Endodermal cell (in vitro differentiated cells): ENCODE measurements around the gene CAP1. TPM values are rescaled to one million over a fixed set of nuclear protein-coding genes. Genes with fewer than 3 reads are reported as not detected.

Experiments
- DNase-seq: peaks from one replicate; pipeline ENCODE4 v3.0.0-alpha.2; 2017
- H3K27ac ChIP-seq: 2 replicates; pipeline ENCODE4 v1.5.1; 2013; ENCODE audit warnings: mild to moderate bottlenecking, low read depth, low read length, moderate library complexity
- H3K27me3 ChIP-seq: 2 replicates; pipeline ENCODE4 v1.6.1; 2013; ENCODE audit warnings: mild to moderate bottlenecking, low read length, moderate library complexity; ENCODE audit not compliant: insufficient read depth, control insufficient read depth, poor library complexity, severe bottlenecking
- H3K36me3 ChIP-seq: 2 replicates; pipeline ENCODE4 v1.7.0; 2013; ENCODE audit warnings: mild to moderate bottlenecking, low read length, moderate library complexity; ENCODE audit not compliant: control insufficient read depth, insufficient read depth
- H3K4me1 ChIP-seq: one replicate; pipeline ENCODE4 v1.7.0; 2013; ENCODE audit warnings: low read length; ENCODE audit not compliant: control insufficient read depth, insufficient read depth
- H3K4me3 ChIP-seq: 2 replicates; pipeline ENCODE4 v1.5.1; 2013; ENCODE audit warnings: mild to moderate bottlenecking, low read length, moderate library complexity
- H3K9ac ChIP-seq: 2 replicates; pipeline ENCODE4 v1.6.1; 2013; ENCODE audit warnings: mild to moderate bottlenecking, low read length, moderate library complexity; ENCODE audit not compliant: poor library complexity, severe bottlenecking; ENCODE audit errors: extremely low read depth
- H3K9me3 ChIP-seq: 2 replicates; pipeline ENCODE4 v1.6.1; 2013; ENCODE audit warnings: mild to moderate bottlenecking, low read length, moderate library complexity; ENCODE audit not compliant: control insufficient read depth
- H3K27ac Mint-ChIP-seq: 2 replicates; pipeline ENCODE4 v1.8.0; 2020; ENCODE audit warnings: mixed read lengths
- H3K27me3 Mint-ChIP-seq: 2 replicates; pipeline ENCODE4 v1.8.0; 2021; ENCODE audit warnings: mild to moderate bottlenecking, mixed read lengths; ENCODE audit not compliant: insufficient read depth
- H3K36me3 Mint-ChIP-seq: 2 replicates; pipeline ENCODE4 v1.8.0; 2020; ENCODE audit warnings: low read depth, mixed read lengths
- H3K4me1 Mint-ChIP-seq: 2 replicates; pipeline ENCODE4 v1.8.0; 2020; ENCODE audit warnings: mixed read lengths
- H3K4me3 Mint-ChIP-seq: 2 replicates; pipeline ENCODE4 v1.8.0; 2020; ENCODE audit warnings: mild to moderate bottlenecking, moderate library complexity, mixed read lengths
- H3K9me3 Mint-ChIP-seq: 2 replicates; pipeline ENCODE4 v1.8.0; 2020; ENCODE audit warnings: mild to moderate bottlenecking, mixed read lengths
- CTCF ChIP-seq: fragments of 200-600 bp; sonication (generic); conservative IDR thresholded peaks from 2 replicates; pipeline ENCODE4 v1.5.0; 2021; ENCODE audit warnings: antibody characterized with exemption, mild to moderate bottlenecking
- WGBS, 2 experiments: methylation state at CpG; one replicate each; pipeline versions ENCODE4 v1.1.5 to v1.1.7; 2013; ENCODE audit warnings: missing lambda C conversion rate in 2 of 2, mixed read lengths in 1 of 2; ENCODE audit not compliant: insufficient coverage in 1 of 2, insufficient read length in 1 of 2; 5-methylcytosine and 5-hydroxymethylcytosine counted together
- total RNA-seq, 2 donors: library from RNA; stranded (reverse); fragmentation: NEBNext Ultra II Directional in 1 of 2; extraction: Animal tissue kit (Norgen Biotek cat#: 25700) in 1 of 2; gene quantifications; 2 replicates in 1 of 2; 3 replicates in 1 of 2; pipeline ENCODE4 v1.2.1, GENCODE V29; 2021

The CAP1 gene
- total RNA-seq, 2 donors from 2014 or later = 260 to 287 TPM

- Histone ChIP-seq H3K36me3 (peaks cover 61% of the 10 kb centered on the region), H3K4me1 (no peaks in the 10 kb centered on the region), H3K9me3 (no peaks in the 10 kb centered on the region), H3K9ac (no peak overlapping the region), H3K27ac (no peak overlapping the region), H3K27me3 (no peaks in the 10 kb centered on the region), H3K4me3 (no peak overlapping the region)
- peaks cover 3% of the 10 kb centered on the region for H3K4me1 Mint-ChIP-seq
- DNase-seq = no peak
- no peaks in the 10 kb centered on the region for H3K27me3 Mint-ChIP-seq
- no peak overlapping the region for H3K4me3 Mint-ChIP-seq
- H3K9me3 Mint-ChIP-seq = no peaks in the 10 kb centered on the region
- TF ChIP-seq CTCF = no peak
- H3K36me3 Mint-ChIP-seq = peaks cover 38% of the 10 kb centered on the region
- 96 to 100% methylated on average over 1 to 3 of the region's 3 CpGs for WGBS, 2 experiments
- H3K27ac Mint-ChIP-seq = no peak overlapping the region
These were observed 10.3 kb downstream of the CAP1 start for GRCh38 chr1:40050863-40051262.

GRCh38 chr1:40053138-40053887 is 12.8 kb downstream of the CAP1 start:
- Histone ChIP-seq H3K27ac (no peak overlapping the region), H3K4me3 (no peak overlapping the region), H3K27me3 (no peaks in the 10 kb centered on the region), H3K9ac (no peak overlapping the region), H3K9me3 (no peaks in the 10 kb centered on the region), H3K4me1 (peaks cover 6% of the 10 kb centered on the region), H3K36me3 (peaks cover 64% of the 10 kb centered on the region)
- no peak for TF ChIP-seq CTCF
- no peaks in the 10 kb centered on the region for H3K27me3 Mint-ChIP-seq
- 96 to 98% methylated on average over 10 to 11 of the region's 11 CpGs for WGBS, 2 experiments
- peaks cover 19% of the 10 kb centered on the region for H3K4me1 Mint-ChIP-seq
- H3K36me3 Mint-ChIP-seq = peaks cover 36% of the 10 kb centered on the region
- H3K4me3 Mint-ChIP-seq = no peak overlapping the region
- no peaks in the 10 kb centered on the region for H3K9me3 Mint-ChIP-seq
- no peak overlapping the region for H3K27ac Mint-ChIP-seq
- no peak for DNase-seq

GRCh38 chr1:40056519-40057309 is 16.2 kb downstream of the CAP1 start:
- no peak for TF ChIP-seq CTCF
- Histone ChIP-seq H3K9ac (no peak overlapping the region), H3K4me1 (peaks cover 6% of the 10 kb centered on the region), H3K9me3 (no peaks in the 10 kb centered on the region), H3K36me3 (peaks cover 72% of the 10 kb centered on the region), H3K27ac (no peak overlapping the region), H3K27me3 (no peaks in the 10 kb centered on the region), H3K4me3 (peak overlapping the region; percentile 51)
- H3K4me1 Mint-ChIP-seq = peaks cover 26% of the 10 kb centered on the region
- H3K27ac Mint-ChIP-seq = no peak overlapping the region
- no peaks in the 10 kb centered on the region for H3K27me3 Mint-ChIP-seq
- peaks cover 48% of the 10 kb centered on the region for H3K36me3 Mint-ChIP-seq
- no peak for DNase-seq
- H3K9me3 Mint-ChIP-seq = no peaks in the 10 kb centered on the region
- WGBS, 2 experiments = 73 to 91% methylated on average over 1 to 5 of the region's 5 CpGs
- H3K4me3 Mint-ChIP-seq = no peak overlapping the region
